ENCODE data around the gene LUC7L.
"Not testable (repeated sequence)": the region's sequence is repeated elsewhere in the genome, so short reads cannot be mapped to it uniquely, and the experiment has no call there.

LUC7L gene

DNA sequence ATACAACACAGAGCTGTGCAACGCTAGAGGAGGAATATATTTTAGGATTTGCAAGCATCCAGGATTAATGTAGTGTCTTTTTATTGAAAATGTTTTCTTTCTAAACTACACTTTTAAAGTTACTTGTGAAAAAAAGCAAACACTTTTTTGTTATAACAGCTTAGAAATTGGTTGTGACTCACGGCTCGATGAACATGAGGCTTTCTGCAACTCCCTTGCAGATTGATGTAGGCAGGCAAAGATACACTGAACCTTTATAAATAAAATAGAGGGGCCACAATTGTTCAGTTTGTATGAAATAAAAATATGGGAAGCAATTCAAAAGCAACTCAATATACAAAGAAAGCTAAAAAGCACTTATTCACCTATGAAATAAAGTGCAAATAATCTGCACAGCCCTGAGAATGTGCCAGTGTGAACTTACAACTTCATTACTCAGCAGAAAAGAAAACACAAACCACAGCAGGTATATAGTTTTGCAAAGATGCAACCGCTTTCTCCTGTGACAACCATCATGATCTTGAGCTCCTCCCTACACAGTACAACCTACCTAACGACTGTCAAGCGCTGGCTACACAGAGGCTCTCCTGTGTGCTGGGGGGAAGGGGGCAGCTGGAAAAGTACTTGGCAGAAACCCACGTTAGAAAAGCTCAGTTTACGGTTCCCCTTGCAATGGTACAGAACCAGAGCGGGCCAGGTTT is 948 bp downstream of the LUC7L start:
- no peak for DNase-seq

DNA sequence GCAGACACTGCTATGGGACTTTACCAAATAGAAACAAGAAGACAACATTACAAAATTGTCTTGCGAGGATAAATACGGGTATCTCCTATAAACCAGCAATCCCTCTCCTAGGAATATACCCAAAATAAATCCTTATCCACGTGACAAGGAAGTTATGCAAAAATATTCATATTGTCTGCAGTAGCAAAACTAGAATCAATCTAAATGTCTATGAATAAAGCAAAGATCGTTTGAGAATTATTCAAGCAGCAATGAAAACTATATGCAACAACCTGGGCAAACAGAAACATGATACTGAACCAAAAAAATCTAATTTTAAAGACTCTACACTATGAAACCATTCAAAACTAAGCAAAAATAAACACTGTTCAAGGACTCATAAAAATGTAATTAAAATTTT is 9.2 kb downstream of the LUC7L start:
- DNase-seq = no peak

GRCh38 chr16:212999-213398 is 16.2 kb downstream of the LUC7L start:
- DNase-seq = no peak

GRCh38 chr16:211631-212180 is 17.5 kb downstream of the LUC7L start:
- DNase-seq = not testable (repeated sequence)

- not testable (repeated sequence) for DNase-seq
These were observed 19.9 kb downstream of the LUC7L start for GRCh38 chr16:209359-209758.

DNA sequence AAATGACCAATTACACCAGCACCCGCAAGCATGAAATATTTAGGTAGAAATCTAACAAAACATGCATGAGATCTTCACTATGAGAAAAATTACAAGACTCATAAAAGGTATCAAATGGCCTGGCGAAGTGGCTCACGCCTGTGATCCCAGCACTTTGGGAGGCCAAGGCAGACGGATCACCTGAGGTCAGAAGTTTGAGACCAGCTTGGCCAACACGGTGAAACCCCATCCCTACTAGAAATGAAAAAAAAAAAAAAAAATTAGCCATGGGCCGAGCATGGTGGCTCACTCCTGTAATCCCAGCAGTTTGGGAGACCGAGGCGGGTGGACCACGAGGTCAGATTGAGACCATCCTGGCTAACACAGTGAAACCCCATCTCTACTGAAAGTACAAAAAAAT is 25.2 kb downstream of the LUC7L start:
- DNase-seq = not testable (repeated sequence)

GRCh38 chr16:203246-203645 is 26.0 kb downstream of the LUC7L start:
- no peak for DNase-seq

- no peak for DNase-seq
These were observed 28.9 kb downstream of the LUC7L start for GRCh38 chr16:200388-200787.

DNA sequence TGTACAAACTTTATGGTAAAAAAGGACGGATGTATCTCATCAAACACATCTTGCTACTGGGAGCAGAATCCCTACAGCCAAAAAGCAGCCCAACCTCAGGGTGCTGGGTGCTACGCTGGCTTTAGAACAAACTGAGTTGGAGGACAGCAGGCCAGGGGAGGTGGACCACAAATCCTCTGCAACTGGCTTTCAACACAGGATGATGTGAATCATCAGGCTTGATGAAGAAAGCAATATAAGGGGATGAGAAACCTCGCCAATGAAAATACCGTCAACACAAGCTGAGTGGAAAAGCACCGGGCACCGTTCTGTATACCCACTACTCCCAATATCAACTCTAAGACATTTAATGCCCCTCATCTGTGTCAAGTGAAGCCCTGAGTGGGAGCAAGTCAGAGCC is 34.7 kb downstream of the LUC7L start:
- DNase-seq = no peak

DNA sequence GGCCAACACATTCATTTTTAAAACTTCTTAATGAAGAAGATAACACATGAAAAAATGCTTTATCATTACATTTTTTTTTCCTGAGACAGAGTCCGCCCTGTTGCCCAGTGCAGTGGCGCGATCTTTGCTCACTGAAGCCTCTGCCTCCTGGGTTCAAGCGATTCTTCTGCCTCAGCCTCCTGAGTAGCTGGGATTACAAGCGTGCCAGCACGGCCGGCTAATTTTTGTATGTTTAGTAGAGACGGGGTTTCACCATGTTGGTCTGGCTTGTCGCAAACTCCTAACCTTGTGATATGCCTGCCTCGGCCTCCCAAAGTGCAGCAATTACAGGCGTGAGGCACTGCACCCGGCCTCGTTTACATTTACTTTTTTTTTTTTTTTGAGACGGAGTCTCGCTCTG is 35.8 kb downstream of the LUC7L start:
- DNase-seq = no peak

GRCh38 chr16:192686-193085 is 36.6 kb downstream of the LUC7L start:
- no peak for DNase-seq

DNA sequence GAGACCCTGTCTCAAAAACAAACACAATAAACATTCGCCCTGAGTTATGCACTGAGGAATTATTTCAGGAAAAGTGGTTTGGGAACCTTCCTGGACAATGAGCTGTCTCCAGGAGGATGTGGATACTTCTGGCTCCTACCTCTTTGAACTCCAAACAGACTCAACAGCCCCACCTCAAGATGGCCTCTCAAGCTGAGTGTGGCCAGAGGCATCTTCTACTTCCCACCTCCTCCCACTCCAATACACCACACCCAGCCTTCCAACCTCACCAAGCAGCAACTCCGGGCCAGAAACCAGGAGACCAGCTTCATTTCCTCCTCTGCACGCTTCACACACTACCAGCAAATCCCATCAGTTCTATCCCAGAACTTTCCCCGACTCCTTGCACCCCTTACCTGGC is 37.4 kb downstream of the LUC7L start:
- DNase-seq = no peak

DNA sequence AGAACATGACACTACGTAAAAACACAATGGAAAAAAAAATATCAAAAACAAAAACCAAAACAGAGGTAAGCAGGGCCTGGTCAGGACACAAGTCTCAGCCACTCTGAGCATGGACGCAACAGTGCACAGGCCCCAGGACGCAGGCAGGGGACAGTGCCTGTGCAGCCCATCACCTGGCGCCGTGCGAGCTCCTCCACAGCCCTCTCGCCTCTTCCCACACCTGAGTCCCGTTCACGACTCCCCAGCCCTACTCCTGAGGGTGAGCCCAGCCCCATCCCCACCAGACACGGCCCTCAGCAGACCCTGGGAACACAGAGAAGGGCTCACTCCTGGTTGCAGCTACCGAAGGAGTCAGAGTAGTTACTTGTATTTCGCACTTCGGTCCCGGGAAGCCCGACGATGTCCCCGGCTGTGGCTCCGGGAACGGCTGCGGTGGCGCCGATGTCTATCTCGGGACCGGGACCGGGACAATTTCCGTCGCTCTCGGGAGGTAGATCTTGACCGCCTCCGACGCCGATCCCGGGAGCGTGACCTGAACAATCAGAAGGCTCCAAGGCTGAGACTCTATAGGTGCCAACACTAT is 39.6 kb downstream of the LUC7L start:
- no peak for DNase-seq

GRCh38 chr16:188674-189073 is 40.6 kb downstream of the LUC7L start:
- DNase-seq = no peak

DNA sequence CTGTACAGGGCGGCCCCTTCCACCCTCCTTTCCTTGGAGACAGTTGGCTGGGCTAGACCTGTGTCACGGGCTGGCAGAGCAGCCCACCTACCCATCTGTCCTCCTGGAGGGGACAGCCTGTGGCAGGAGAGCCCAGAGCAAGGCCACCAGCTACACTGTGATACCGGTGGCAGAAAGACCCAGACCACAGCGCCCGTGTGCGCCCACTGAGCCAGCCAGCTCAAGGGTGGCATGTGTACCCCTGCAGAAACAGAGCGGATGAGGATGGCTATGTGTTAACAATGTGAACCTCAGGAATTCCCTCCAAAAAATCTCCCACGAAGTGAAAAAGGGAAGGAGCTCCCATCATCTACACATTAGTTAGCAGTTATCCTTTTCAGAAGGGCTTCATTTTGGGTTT is 41.9 kb downstream of the LUC7L start:
- no peak for DNase-seq

GRCh38 chr16:185691-186090 is 43.6 kb downstream of the LUC7L start:
- no peak for DNase-seq

DNA sequence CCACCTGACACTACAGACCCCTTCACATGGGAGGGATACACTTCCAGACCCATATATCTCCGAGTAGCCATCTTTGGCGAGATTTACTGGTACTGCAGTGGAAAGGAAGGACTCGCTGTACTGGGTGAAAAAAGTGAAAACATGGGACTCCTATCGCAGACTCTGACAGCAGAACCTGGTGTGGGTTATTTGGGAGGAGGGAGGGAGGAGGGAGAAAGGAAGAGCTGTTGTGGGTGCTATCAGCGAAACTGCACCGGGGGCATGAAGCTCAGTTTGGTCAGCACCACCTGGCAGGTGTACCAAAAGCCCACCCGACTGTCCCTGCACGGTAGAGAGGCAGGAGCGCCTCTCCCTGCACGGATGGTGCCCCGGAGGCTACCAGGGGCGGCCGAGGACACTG is 44.0 kb downstream of the LUC7L start:
- no peak for DNase-seq

GRCh38 chr16:183005-183404 is 46.2 kb downstream of the LUC7L start:
- no peak for DNase-seq

DNA sequence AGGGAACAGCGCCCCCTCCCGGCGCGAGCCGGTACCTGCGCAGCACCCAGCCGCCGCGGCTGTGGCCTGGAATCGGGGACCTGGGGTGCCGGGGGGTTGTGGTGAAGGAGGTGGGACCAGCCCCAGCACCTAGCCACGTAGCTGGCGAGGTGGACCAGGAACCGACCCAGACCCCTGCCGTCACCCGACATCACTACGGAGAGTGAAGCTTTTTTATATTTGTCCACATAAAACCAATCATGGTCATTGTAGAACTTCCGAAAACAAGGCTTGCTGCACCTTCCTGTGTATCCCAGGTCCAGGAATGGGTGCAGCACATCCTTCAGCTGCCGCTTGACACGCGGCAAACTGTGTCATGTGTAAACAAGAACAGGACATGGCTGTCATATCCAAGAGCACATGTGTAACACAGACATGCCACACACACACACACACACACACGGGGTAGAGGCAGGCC is 47.7 kb downstream of the LUC7L start:
- no peak for DNase-seq

DNA sequence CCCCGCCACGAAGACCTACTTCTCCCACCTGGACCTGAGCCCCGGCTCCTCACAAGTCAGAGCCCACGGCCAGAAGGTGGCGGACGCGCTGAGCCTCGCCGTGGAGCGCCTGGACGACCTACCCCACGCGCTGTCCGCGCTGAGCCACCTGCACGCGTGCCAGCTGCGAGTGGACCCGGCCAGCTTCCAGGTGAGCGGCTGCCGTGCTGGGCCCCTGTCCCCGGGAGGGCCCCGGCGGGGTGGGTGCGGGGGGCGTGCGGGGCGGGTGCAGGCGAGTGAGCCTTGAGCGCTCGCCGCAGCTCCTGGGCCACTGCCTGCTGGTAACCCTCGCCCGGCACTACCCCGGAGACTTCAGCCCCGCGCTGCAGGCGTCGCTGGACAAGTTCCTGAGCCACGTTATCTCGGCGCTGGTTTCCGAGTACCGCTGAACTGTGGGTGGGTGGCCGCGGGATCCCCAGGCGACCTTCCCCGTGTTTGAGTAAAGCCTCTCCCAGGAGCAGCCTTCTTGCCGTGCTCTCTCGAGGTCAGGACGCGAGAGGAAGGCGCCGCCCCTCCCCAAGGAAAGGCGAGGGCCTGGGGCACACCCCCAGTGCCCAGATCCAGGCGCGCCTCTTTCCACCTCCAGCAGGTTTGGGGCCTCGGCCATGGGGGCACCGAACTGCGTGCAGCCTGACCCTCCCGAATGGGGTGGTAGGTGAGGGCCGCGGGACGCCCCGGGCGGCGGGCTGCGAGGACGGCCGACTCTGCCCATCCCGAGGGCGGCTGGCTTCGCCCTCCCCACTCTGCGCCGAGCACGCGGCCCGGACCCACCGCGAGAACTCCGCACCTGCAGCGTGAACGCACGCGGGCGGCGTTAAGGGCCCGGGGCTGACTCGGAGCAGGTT is 48.3 kb downstream of the LUC7L start:
- peak; percentile 24 for DNase-seq

- DNase-seq = no peak
These were observed 49.1 kb downstream of the LUC7L start, which contains the start of gene HBQ1 for GRCh38 chr16:180101-180675. Gene HBQ1 (plus strand): TSS chr16:180459. CDS start chr16:180487, 28 bp downstream.

GRCh38 chr16:179211-180092 is 49.8 kb downstream of the LUC7L start:
- no peak for DNase-seq
